ENCODE data around the gene OTOR. TPM values are rescaled to one million over a fixed set of nuclear protein-coding genes. Genes with fewer than 3 reads are reported as not detected.

Gene OTOR
- total RNA-seq: not detected

- TF ChIP-seq POLR2A (IDR thresholded peaks at IDR 0.05): no peak
- TF ChIP-seq, protein P1, sequence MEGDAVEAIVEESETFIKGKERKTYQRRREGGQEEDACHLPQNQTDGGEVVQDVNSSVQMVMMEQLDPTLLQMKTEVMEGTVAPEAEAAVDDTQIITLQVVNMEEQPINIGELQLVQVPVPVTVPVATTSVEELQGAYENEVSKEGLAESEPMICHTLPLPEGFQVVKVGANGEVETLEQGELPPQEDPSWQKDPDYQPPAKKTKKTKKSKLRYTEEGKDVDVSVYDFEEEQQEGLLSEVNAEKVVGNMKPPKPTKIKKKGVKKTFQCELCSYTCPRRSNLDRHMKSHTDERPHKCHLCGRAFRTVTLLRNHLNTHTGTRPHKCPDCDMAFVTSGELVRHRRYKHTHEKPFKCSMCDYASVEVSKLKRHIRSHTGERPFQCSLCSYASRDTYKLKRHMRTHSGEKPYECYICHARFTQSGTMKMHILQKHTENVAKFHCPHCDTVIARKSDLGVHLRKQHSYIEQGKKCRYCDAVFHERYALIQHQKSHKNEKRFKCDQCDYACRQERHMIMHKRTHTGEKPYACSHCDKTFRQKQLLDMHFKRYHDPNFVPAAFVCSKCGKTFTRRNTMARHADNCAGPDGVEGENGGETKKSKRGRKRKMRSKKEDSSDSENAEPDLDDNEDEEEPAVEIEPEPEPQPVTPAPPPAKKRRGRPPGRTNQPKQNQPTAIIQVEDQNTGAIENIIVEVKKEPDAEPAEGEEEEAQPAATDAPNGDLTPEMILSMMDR (IDR thresholded peaks at IDR 0.05 in 4 of 5, conservative IDR thresholded peaks at IDR 0.05 in 1 of 5): no peak
- in situ Hi-C loops (cut with MboI; ENCODE audit: low sequenced_read_pairs in 4 of 4) (loop anchor here in 1 of 4 donors (25.0 kb wide), 1 partner anchor 1814 kb away; the partner anchor contains the start of gene SMIM26), intact Hi-C loops (cut with DNase I; ENCODE audit: low total_unique reads) (no loop called here)
Measured at GRCh38 chr20:16748308-16748900, at the start of gene OTOR. TSS of gene OTOR (plus strand) at chr20:16748358. CDS start at chr20:16748402, 44 bp downstream.

GRCh38 chr20:16699293-16699692 lies 48.9 kb upstream of the OTOR start:
- no peaks in the 10 kb centered on the region for H3K36me3 ChIP-seq
- intact Hi-C loops (cut with DNase I; ENCODE audit: low total_unique reads) (no loop called here), in situ Hi-C loops (cut with MboI; ENCODE audit: low sequenced_read_pairs in 4 of 4) (no loop called here)
- no peak overlapping the region for H3K4me3 ChIP-seq
- no peaks in the 10 kb centered on the region for H3K27me3 ChIP-seq
- no peak overlapping the region for H3K27ac ChIP-seq
- DNase-seq (no peak), ATAC-seq (no peak)
- no peaks in the 10 kb centered on the region for H3K9me3 ChIP-seq
- no peak for TF ChIP-seq POLR2A (IDR thresholded peaks at IDR 0.05)
- TF ChIP-seq, protein P1 (IDR thresholded peaks at IDR 0.05 in 4 of 5, conservative IDR thresholded peaks at IDR 0.05 in 1 of 5): no peak
- H3K4me1 ChIP-seq: peaks cover 0 to 2% of the 10 kb centered on the region in 2 donors

More at GRCh38 chr20:16748308-16748900, at the start of gene OTOR:
- no peak within 1 kb of the TSS for H3K27ac ChIP-seq
- H3K36me3 ChIP-seq: no peaks in the 10 kb centered on the region
- no peak within 1 kb of the TSS for H3K4me3 ChIP-seq
- no peaks in the 10 kb centered on the region for H3K27me3 ChIP-seq
- H3K4me1 ChIP-seq: no peaks in the 10 kb centered on the region
- ATAC-seq (no peak), DNase-seq (no peak)
- H3K9me3 ChIP-seq: no peaks in the 10 kb centered on the region

DNA sequence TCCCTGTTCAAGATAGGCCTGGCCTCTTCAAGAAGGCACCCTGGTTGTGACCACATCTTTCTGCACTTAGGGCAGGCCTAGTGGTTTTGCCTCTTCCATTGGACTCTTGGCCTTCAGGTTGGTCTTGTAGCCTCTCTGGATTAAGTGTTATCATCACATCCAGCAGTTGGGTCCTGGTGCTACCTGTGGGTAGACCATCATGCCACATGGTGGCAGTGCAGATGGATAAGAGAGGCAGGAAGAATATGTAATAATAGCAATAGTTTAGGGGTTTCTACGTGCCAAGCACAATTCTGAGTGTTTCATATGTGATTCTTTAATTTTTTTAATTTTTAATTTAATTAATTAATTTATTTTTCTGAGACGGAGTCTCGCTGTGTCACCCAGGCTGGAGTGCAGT lies 46.9 kb upstream of the OTOR start:
- Histone ChIP-seq H3K36me3 (no peaks in the 10 kb centered on the region), H3K27ac (no peak overlapping the region), H3K9me3 (no peaks in the 10 kb centered on the region), H3K4me1 (no peaks in the 10 kb centered on the region), H3K4me3 (no peak overlapping the region), H3K27me3 (no peaks in the 10 kb centered on the region)
- no peak for ATAC-seq
- in situ Hi-C loops (cut with MboI; ENCODE audit: low sequenced_read_pairs in 4 of 4): loop anchor here in 1 of 4 donors (25.0 kb wide), 1 partner anchor 89 kb away; no protein-coding TSS in a partner anchor
- TF ChIP-seq POLR2A (IDR thresholded peaks at IDR 0.05): no peak
- TF ChIP-seq, protein P1 (IDR thresholded peaks at IDR 0.05 in 4 of 5, conservative IDR thresholded peaks at IDR 0.05 in 1 of 5): peak in 1 of 5 experiments; percentile 17
- intact Hi-C loops (cut with DNase I; ENCODE audit: low total_unique reads): loop anchor here (5.0 kb wide), 1 partner anchor 61 kb away; no protein-coding TSS in a partner anchor
- no peak for DNase-seq

GRCh38 chr20:16703570-16703969 lies 44.6 kb upstream of the OTOR start:
- intact Hi-C loops (cut with DNase I; ENCODE audit: low total_unique reads) (loop anchor here (5.0 kb wide), 1 partner anchor 59 kb away; no protein-coding TSS in a partner anchor), in situ Hi-C loops (cut with MboI; ENCODE audit: low sequenced_read_pairs in 4 of 4) (loop anchor here in 1 of 4 donors (25.0 kb wide), 1 partner anchor 91 kb away; no protein-coding TSS in a partner anchor)
- H3K9me3 ChIP-seq: no peaks in the 10 kb centered on the region
- no peaks in the 10 kb centered on the region for H3K27me3 ChIP-seq
- no peak for TF ChIP-seq POLR2A (IDR thresholded peaks at IDR 0.05)
- TF ChIP-seq, protein P1 (IDR thresholded peaks at IDR 0.05 in 4 of 5, conservative IDR thresholded peaks at IDR 0.05 in 1 of 5): no peak
- DNase-seq (no peak), ATAC-seq (no peak)
- H3K36me3 ChIP-seq: no peaks in the 10 kb centered on the region
- H3K27ac ChIP-seq: no peak overlapping the region
- H3K4me3 ChIP-seq: no peak overlapping the region
- no peaks in the 10 kb centered on the region for H3K4me1 ChIP-seq

All from gastrocnemius medialis (tissue), 4 donors.